Spleen (tissue), 7 donors: Measurements from ENCODE around the gene N4BP2L2.

Experiments used
- CTCF ChIP-seq, 11 experiments: fragments of 200-600 bp in 7 of 11; fragments of 450-650 bp in 4 of 11; sonication (generic) in 4 of 11; IDR thresholded peaks in 8 of 11; conservative IDR thresholded peaks in 3 of 11; 1 replicate in 7 of 11; 2 replicates in 4 of 11; pipeline versions ENCODE4 v1.4.0 to v1.8.0; 2016 to 2021; ENCODE audit warnings: antibody characterized with exemption in 11 of 11, inconsistent platforms in 4 of 11, mild to moderate bottlenecking in 1 of 11
- POLR2A ChIP-seq, 3 donors: fragments of 450-650 bp; IDR thresholded peaks; one replicate each; pipeline ENCODE4 v1.5.1; 2017; ENCODE audit warnings: antibody characterized with exemption in 3 of 3, mild to moderate bottlenecking in 1 of 3
- donor health status: DM: no; HTN: no; CAD: no; lungs with moderate emphysema.
- donor health status: DM: no; HTN: no; CAD: no.
- donor health status: DM: no; HTN: no; CAD: no.

GRCh38 chr13:32503727-32504126, 34.9 kb downstream of the N4BP2L2 start:
- TF ChIP-seq CTCF (IDR thresholded peaks at IDR 0.05 in 8 of 11, conservative IDR thresholded peaks at IDR 0.05 in 3 of 11): no peak
- TF ChIP-seq POLR2A (IDR thresholded peaks at IDR 0.05): no peak
